K562 (cell line): Measurements from ENCODE around the gene S100P. TPM values are rescaled to one million over a fixed set of nuclear protein-coding genes. Genes with fewer than 3 reads are reported as not detected.

ENCODE experiments used
- ATAC-seq: fragments of 200-7000 bp; cut with Tn5 transposase; 3 replicates; pipeline ENCODE4 v1.9.1; 2020; ENCODE audit warnings: moderate library complexity
- BruUV-seq: library from RNA; stranded (reverse); fragments of 400-500 nt; replicated peaks from 2 replicates; lab custom pipeline; 2021; lab: Mats Ljungman, UMichigan
- CTCF ChIA-PET: fragments of 300-600 bp; formaldehyde crosslinking; extraction: SDS; loops from one replicate; lab custom pipeline; 2021; ENCODE audit warnings: low intra/inter-chr PET ratio; lab: Yijun Ruan, JAX
- POLR2A ChIA-PET: fragments of 300-600, 350-650 bp; sonication (Branson Sonifier 250); formaldehyde crosslinking; extraction: SDS; loops from one replicate; lab custom pipeline; 2021; ENCODE audit warnings: antibody characterized with exemption, inconsistent platforms; lab: Yijun Ruan, JAX
- DNase-seq, 4 experiments: peaks; one replicate each; pipeline versions ENCODE4 v3.0.0 to v3.0.0-alpha.2; 2011 to 2018; ENCODE audit warnings: low spot score in 3 of 4, mixed read lengths in 3 of 4; ENCODE audit errors: extremely low read depth in 1 of 4
- FAIRE-seq: peaks from 2 replicates; lab custom pipeline; 2011; peaks lifted over from hg19 to GRCh38; lab: Jason Lieb, UNC
- H2AFZ ChIP-seq: 2 replicates; pipeline ENCODE4 v1.6.0; 2011; ENCODE audit warnings: low read depth, low read length, control low read depth, inconsistent platforms
- H3K27ac ChIP-seq: fragments of 200-600 bp; 3 replicates; pipeline ENCODE4 v1.8.0; 2011; ENCODE audit warnings: low read depth, mild to moderate bottlenecking, control low read depth, inconsistent platforms, low read length, moderate library complexity, mixed read lengths; ENCODE audit errors: extremely low read depth
- H3K27me3 ChIP-seq, 2 experiments: fragments of 300-600 bp in 1 of 2; 2 replicates in 1 of 2; 3 replicates in 1 of 2; pipeline versions ENCODE4 v1.6.0 to v1.8.0; 2011; ENCODE audit warnings: inconsistent platforms in 2 of 2, low read length in 2 of 2, mild to moderate bottlenecking in 1 of 2, mixed read lengths in 1 of 2, moderate library complexity in 1 of 2; ENCODE audit not compliant: control insufficient read depth in 2 of 2, insufficient read depth in 2 of 2
- H3K36me3 ChIP-seq: fragments of 300-600 bp; 3 replicates; pipeline ENCODE4 v1.8.0; 2011; ENCODE audit warnings: mild to moderate bottlenecking, low read length, inconsistent platforms; ENCODE audit not compliant: control insufficient read depth, insufficient read depth
- H3K4me1 ChIP-seq, 2 experiments: fragments of 200-600 bp in 1 of 2; replicated peaks in 1 of 2; 2 replicates in 1 of 2; 3 replicates in 1 of 2; pipeline versions ENCODE4 v1.5.1 to v1.8.0; 2011; ENCODE audit warnings: inconsistent platforms in 2 of 2, low read length in 2 of 2, mild to moderate bottlenecking in 1 of 2, mixed read lengths in 1 of 2, moderate library complexity in 1 of 2; ENCODE audit not compliant: control insufficient read depth in 2 of 2, insufficient read depth in 2 of 2
- H3K4me2 ChIP-seq: 2 replicates; pipeline ENCODE4 v1.6.1; 2011; ENCODE audit warnings: low read length, control low read depth, inconsistent platforms, mixed read lengths; ENCODE audit not compliant: insufficient read depth
- H3K4me3 ChIP-seq: fragments of 200-600 bp; sonication (generic), shearing (Covaris generic); 2 replicates; pipeline ENCODE4 v1.5.1; 2016; ENCODE audit warnings: control low read depth, inconsistent platforms
- H3K79me2 ChIP-seq: fragments of 200-600 bp; 3 replicates; pipeline ENCODE4 v1.8.0; 2011; ENCODE audit warnings: low read length, inconsistent platforms; ENCODE audit not compliant: control insufficient read depth, insufficient read depth
- H3K9ac ChIP-seq, 2 experiments: 2 replicates each; pipeline versions ENCODE4 v1.6.0 to v1.6.1; 2011; ENCODE audit warnings: low read depth in 2 of 2, low read length in 2 of 2, control low read depth in 1 of 2, inconsistent platforms in 1 of 2, mild to moderate bottlenecking in 1 of 2, mixed read lengths in 1 of 2; ENCODE audit not compliant: insufficient read depth in 1 of 2
- H3K9me1 ChIP-seq: one replicate; pipeline ENCODE4 v1.6.0; 2011; ENCODE audit warnings: inconsistent platforms, mild to moderate bottlenecking, low read length, moderate library complexity; ENCODE audit not compliant: control insufficient read depth, insufficient read depth
- H3K9me3 ChIP-seq: replicated peaks from 2 replicates; pipeline ENCODE4 v1.5.1; 2011; ENCODE audit warnings: low read depth, low read length, inconsistent platforms; ENCODE audit not compliant: control insufficient read depth, insufficient read depth
- H4K20me1 ChIP-seq: replicated peaks from 2 replicates; pipeline ENCODE4 v1.6.1; 2011; ENCODE audit warnings: low read length, inconsistent platforms, mixed read lengths; ENCODE audit not compliant: control insufficient read depth, insufficient read depth
- CBFA2T2 ChIP-seq: fragments of 450-650 bp; conservative IDR thresholded peaks from 2 replicates; pipeline ENCODE4 v1.6.1; 2017; ENCODE audit warnings: mild to moderate bottlenecking
- DPF2 ChIP-seq: fragments of 450-650 bp; IDR thresholded peaks from 2 replicates; pipeline ENCODE4 v1.6.1; 2016
- MED1 ChIP-seq: sonication (generic); formaldehyde crosslinking; IDR thresholded peaks from 2 replicates; pipeline ENCODE4 v1.8.1; 2023; ENCODE audit warnings: missing genetic modification reagents, borderline replicate concordance
- MTA1 ChIP-seq: fragments of 450-650 bp; IDR thresholded peaks from 2 replicates; pipeline ENCODE4 v1.6.1; 2017; ENCODE audit warnings: borderline replicate concordance
- POLR2G ChIP-seq: fragments of 200-400 bp; formaldehyde crosslinking; IDR thresholded peaks from 2 replicates; pipeline ENCODE4 v1.6.1; 2017; ENCODE audit warnings: low read depth, mild to moderate bottlenecking, antibody characterized with exemption, low read length, moderate library complexity
- ZNF174 ChIP-seq: fragments of 250-450 bp; sonication (Bioruptor Pico); IDR thresholded peaks from 2 replicates; pipeline ENCODE4 v1.4.0; 2020; ENCODE audit warnings: mild to moderate bottlenecking
- ZNF561 ChIP-seq: fragments of 450-650 bp; formaldehyde crosslinking; conservative IDR thresholded peaks from 2 replicates; pipeline ENCODE4 v1.4.0; 2020; ENCODE audit warnings: mild to moderate bottlenecking, moderate library complexity
- WGBS: fragments of 100-300 bp; shearing (Covaris generic); methylation state at CpG from one replicate; pipeline ENCODE4 v1.1.6; 2016; ENCODE audit warnings: low coverage, mixed read lengths; ENCODE audit not compliant: insufficient coverage; ENCODE audit errors: missing lambda C conversion rate; 5-methylcytosine and 5-hydroxymethylcytosine counted together
- in situ Hi-C: fragments of 300-500 bp; cut with MboI; formaldehyde crosslinking; loops from 4 replicates; pipeline ENCODE4 v1.15.0; 2018; ENCODE audit warnings: inconsistent platforms, mixed read lengths
- intact Hi-C: fragments of 100-400 bp; cut with micrococcal nuclease; formaldehyde crosslinking; loops from 2 replicates; pipeline ENCODE4 v1.14.2; 2022
- polyA plus RNA-seq, 8 experiments: library from polyadenylated mRNA; depleted of rRNA in 4 of 8; stranded (reverse) in 5 of 8; unstranded in 3 of 8; fragments of >200 nt; fragmentation: Nextera tagmentation in 2 of 8; fragmentation: Illumina TruSeq in 1 of 8; extraction: Ambion mirVana in 2 of 8; extraction: Trizol in 1 of 8; gene quantifications; 2 replicates each; pipeline versions ENCODE4 v1.2.1 to v1.2.3, GENCODE V29; 2011 to 2014; ENCODE audit warnings: inconsistent platforms in 1 of 8, missing spikeins in 1 of 8
- total RNA-seq, 7 experiments: library from RNA; depleted of rRNA in 6 of 7; stranded (reverse); fragments of >200 nt in 6 of 7; fragmentation: Illumina TruSeq in 2 of 7; extraction: Trizol in 2 of 7; gene quantifications; 2 replicates each; pipeline versions ENCODE4 v1.2.1 to v1.2.3, GENCODE V29; 2011 to 2021; ENCODE audit warnings: low replicate concordance in 1 of 7
- TF ChIP-seq, protein P1 (sequence below), 3 experiments: IDR thresholded peaks in 2 of 3; conservative IDR thresholded peaks in 1 of 3; 2 replicates each; pipeline ENCODE4 v1.5.1; 2011 to 2012; ENCODE audit warnings: low read length in 3 of 3, mild to moderate bottlenecking in 3 of 3, control low read depth in 2 of 3, improper control_type of control experiment in 1 of 3, inconsistent platforms in 1 of 3, low read depth in 1 of 3, mixed read lengths in 1 of 3, moderate library complexity in 1 of 3; ENCODE audit not compliant: insufficient read depth in 2 of 3
- TF ChIP-seq, protein P2 (sequence below): sonication (generic); formaldehyde crosslinking; IDR thresholded peaks from 2 replicates; pipeline ENCODE4 v1.8.0; 2022; ENCODE audit warnings: mild to moderate bottlenecking, missing genetic modification reagents

The S100P gene
- total and polyA plus RNA-seq, 9 of the 15 experiments (the other 6 are each of a cell fraction or from before 2014, with no cell fraction given): 4.1 to 23.8 (median 7.5) TPM

DNA sequence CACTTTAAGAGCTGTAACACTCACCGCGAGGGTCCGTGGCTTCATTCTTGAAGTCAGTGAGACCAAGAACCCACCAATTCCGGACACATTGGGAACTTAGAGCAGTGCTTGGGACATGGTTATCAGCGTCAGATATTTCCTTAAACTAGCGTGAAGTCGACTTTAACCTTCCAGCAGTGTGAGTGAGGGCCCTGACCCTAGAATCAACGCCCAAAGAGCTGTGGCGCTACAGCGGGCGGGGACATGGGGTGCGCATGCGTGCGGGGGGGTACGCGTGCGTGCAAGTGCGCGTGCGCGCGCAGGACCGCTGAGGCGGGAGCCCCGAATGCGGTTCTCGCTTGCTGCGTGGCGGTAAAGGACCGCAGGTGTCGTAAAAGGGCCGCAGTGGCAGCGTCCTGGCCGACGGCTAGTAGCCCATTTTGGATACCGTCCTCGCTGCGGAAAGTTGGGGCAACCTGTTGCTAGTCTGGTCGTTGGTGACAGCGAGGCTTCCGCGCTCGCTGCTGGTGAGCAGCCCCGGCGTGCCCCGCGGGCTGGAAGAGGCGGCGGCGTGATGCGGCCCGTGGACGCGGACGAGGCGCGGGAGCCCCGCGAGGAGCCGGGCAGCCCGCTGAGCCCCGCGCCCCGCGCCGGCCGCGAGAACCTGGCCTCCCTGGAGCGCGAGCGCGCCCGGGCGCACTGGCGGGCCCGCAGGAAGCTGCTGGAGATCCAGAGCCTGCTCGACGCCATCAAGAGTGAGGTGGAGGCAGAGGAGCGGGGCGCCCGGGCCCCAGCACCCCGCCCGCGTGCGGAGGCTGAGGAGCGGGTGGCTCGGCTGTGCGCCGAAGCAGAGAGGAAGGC lies 19.8 kb upstream of the S100P start:
- Histone ChIP-seq H3K9me3 (no peaks in the 10 kb centered on the region; the same call in 1 of the 2 replicates), H3K79me2 (peaks cover 44% of the 10 kb centered on the region), H3K4me1 (peaks cover 29 to 33% of the 10 kb centered on the region in 2 experiments), H3K9me1 (no peaks in the 10 kb centered on the region), H3K27ac (peak overlapping the region; percentile 99), H3K27me3 (no peaks in the 10 kb centered on the region), H3K4me2 (peak overlapping the region; percentile 90), H3K9ac (peak overlapping the region; percentile 90 to 96), H3K36me3 (peaks cover 37% of the 10 kb centered on the region), H4K20me1 (peaks cover 34% of the 10 kb centered on the region; the same call in 1 of the 2 replicates), H3K4me3 (peak overlapping the region; percentile 95), H2AFZ (peak overlapping the region; percentile 98)
- WGBS: under 1% methylated on average over 86 of the region's 89 CpGs
- DNase-seq (peak; percentile 96 to 98 (median 97)), FAIRE-seq (peak; percentile 88), ATAC-seq (peak; percentile 83)
- ChIA-PET CTCF (interaction anchor here (0.7 to 0.8 kb wide), 3 partner anchors 34 to 853 kb away, joined by 3 to 4 read pairs (median 3); partner anchors contain the start of gene MRFAP1), POLR2A (interaction anchor here (0.6 to 5.4 kb wide), 35 partner anchors 8 to 408 kb away, joined by 3 to 40 read pairs (median 5); partner anchors contain the start of genes MAN2B2, MRFAP1, MRFAP1L1 and S100P)
- in situ Hi-C loops (no loop called here), intact Hi-C loops (loop anchor here (2.0 kb wide), 1 partner anchor 43 kb away; the partner anchor contains the start of gene BLOC1S4)
- BruUV-seq: TSS peak; percentile 77
- TF ChIP-seq, protein P1, sequence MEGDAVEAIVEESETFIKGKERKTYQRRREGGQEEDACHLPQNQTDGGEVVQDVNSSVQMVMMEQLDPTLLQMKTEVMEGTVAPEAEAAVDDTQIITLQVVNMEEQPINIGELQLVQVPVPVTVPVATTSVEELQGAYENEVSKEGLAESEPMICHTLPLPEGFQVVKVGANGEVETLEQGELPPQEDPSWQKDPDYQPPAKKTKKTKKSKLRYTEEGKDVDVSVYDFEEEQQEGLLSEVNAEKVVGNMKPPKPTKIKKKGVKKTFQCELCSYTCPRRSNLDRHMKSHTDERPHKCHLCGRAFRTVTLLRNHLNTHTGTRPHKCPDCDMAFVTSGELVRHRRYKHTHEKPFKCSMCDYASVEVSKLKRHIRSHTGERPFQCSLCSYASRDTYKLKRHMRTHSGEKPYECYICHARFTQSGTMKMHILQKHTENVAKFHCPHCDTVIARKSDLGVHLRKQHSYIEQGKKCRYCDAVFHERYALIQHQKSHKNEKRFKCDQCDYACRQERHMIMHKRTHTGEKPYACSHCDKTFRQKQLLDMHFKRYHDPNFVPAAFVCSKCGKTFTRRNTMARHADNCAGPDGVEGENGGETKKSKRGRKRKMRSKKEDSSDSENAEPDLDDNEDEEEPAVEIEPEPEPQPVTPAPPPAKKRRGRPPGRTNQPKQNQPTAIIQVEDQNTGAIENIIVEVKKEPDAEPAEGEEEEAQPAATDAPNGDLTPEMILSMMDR (IDR thresholded peaks at IDR 0.05 in 2 of 3, conservative IDR thresholded peaks at IDR 0.05 in 1 of 3; ENCODE audit: insufficient read depth in 2 of 3, low read depth in 1 of 3, low read length in 3 of 3): peak in 1 of 3 experiments; percentile 21; a peak in 2 of 6 replicates
- TF ChIP-seq MTA1: no peak
- 0 out of 2 replicates have a peak, but pooled peaks have one; percentile 21 for TF ChIP-seq ZNF174
- peak; percentile 93 for TF ChIP-seq POLR2G
- TF ChIP-seq DPF2: peak; percentile 67; the same call in 1 of the 2 replicates
- TF ChIP-seq ZNF561 (CRISPR knock-in tag): 0 out of 2 replicates have a peak, but pooled peaks have one; percentile 11
- TF ChIP-seq, protein P2, sequence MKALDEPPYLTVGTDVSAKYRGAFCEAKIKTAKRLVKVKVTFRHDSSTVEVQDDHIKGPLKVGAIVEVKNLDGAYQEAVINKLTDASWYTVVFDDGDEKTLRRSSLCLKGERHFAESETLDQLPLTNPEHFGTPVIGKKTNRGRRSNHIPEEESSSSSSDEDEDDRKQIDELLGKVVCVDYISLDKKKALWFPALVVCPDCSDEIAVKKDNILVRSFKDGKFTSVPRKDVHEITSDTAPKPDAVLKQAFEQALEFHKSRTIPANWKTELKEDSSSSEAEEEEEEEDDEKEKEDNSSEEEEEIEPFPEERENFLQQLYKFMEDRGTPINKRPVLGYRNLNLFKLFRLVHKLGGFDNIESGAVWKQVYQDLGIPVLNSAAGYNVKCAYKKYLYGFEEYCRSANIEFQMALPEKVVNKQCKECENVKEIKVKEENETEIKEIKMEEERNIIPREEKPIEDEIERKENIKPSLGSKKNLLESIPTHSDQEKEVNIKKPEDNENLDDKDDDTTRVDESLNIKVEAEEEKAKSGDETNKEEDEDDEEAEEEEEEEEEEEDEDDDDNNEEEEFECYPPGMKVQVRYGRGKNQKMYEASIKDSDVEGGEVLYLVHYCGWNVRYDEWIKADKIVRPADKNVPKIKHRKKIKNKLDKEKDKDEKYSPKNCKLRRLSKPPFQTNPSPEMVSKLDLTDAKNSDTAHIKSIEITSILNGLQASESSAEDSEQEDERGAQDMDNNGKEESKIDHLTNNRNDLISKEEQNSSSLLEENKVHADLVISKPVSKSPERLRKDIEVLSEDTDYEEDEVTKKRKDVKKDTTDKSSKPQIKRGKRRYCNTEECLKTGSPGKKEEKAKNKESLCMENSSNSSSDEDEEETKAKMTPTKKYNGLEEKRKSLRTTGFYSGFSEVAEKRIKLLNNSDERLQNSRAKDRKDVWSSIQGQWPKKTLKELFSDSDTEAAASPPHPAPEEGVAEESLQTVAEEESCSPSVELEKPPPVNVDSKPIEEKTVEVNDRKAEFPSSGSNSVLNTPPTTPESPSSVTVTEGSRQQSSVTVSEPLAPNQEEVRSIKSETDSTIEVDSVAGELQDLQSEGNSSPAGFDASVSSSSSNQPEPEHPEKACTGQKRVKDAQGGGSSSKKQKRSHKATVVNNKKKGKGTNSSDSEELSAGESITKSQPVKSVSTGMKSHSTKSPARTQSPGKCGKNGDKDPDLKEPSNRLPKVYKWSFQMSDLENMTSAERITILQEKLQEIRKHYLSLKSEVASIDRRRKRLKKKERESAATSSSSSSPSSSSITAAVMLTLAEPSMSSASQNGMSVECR: no peak
- no peak for TF ChIP-seq CBFA2T2
- TF ChIP-seq MED1 (CRISPR knock-in tag): no peak
